ENCODE measurements around the gene BTBD9. TPM values are rescaled to one million over a fixed set of nuclear protein-coding genes. Genes with fewer than 3 reads are reported as not detected.

The BTBD9 gene
- total and polyA plus RNA-seq, 2 of the 13 experiments (the other 11 are each of a cell fraction or from before 2014, with no cell fraction given) = 1.2 to 3.0 TPM

- ATAC-seq = peak; percentile 55; the same call in 2 of the 3 replicates
- intact Hi-C loops (cut with micrococcal nuclease; ENCODE audit: unreplicated experiment) = no loop called here
- BruUV-seq (replicated peaks) = no TSS peak
- FAIRE-seq = no peak
- no peaks in the 10 kb centered on the region for H3K36me3 ChIP-seq (replicated peaks in 1 of 2; ENCODE audit: control insufficient read depth in 1 of 2, insufficient read depth in 2 of 2, low read length in 2 of 2)
- H3K79me2 ChIP-seq (ENCODE audit: insufficient read depth, low read length) = no peaks in the 10 kb centered on the region
- H3K4me3 ChIP-seq (replicated peaks in 1 of 3; ENCODE audit: insufficient read depth in 1 of 3, low read depth in 2 of 3, low read length in 3 of 3) = no peak overlapping the region
- H3K9ac ChIP-seq (ENCODE audit: insufficient read depth, low read depth, low read length) = no peak overlapping the region
- H4K20me1 ChIP-seq (ENCODE audit: insufficient read depth, low read length) = no peaks in the 10 kb centered on the region
- in situ Hi-C loops (cut with HindIII; ENCODE audit: extremely low pct_ligation_motif_present, low pct_unique_long_range_greater_than_20kb) = no loop called here
- no peak overlapping the region for H2AFZ ChIP-seq (ENCODE audit: low read length)
- TF ChIP-seq CEBPG (CRISPR knock-in tag; IDR thresholded peaks at IDR 0.05) = peak; percentile 68
- TF ChIP-seq NPAS2 (CRISPR knock-in tag; IDR thresholded peaks at IDR 0.05; ENCODE audit: borderline replicate concordance) = no peak
- no peak for TF ChIP-seq ZNF788 (CRISPR knock-in tag; IDR thresholded peaks at IDR 0.05; ENCODE audit: borderline replicate concordance)
- TF ChIP-seq ZNF660 (CRISPR knock-in tag; IDR thresholded peaks at IDR 0.05; ENCODE audit: borderline replicate concordance, low read depth) = no peak
- TF ChIP-seq PAWR (CRISPR knock-in tag; IDR thresholded peaks at IDR 0.05; ENCODE audit: borderline replicate concordance) = no peak
- no peak for TF ChIP-seq ZNF230 (CRISPR knock-in tag; IDR thresholded peaks at IDR 0.05)
- TF ChIP-seq ERF (CRISPR knock-in tag; IDR thresholded peaks at IDR 0.05) = no peak
- TF ChIP-seq CEBPB (IDR thresholded peaks at IDR 0.05; ENCODE audit: borderline replicate concordance, low read depth, low read length) = peak; percentile 68
- TF ChIP-seq TEAD3 (CRISPR knock-in tag; optimal IDR thresholded peaks at IDR 0.05; ENCODE audit: borderline replicate concordance) = peak; percentile 74
- TF ChIP-seq TBX3 (IDR thresholded peaks at IDR 0.05; ENCODE audit: borderline replicate concordance) = peak; percentile 34; the same call in 1 of the 2 replicates
- TF ChIP-seq ZNF770 (CRISPR knock-in tag; IDR thresholded peaks at IDR 0.05) = peak; percentile 77
- TF ChIP-seq ZMYM2 (CRISPR knock-in tag; IDR thresholded peaks at IDR 0.05) = peak; percentile 12; the same call in 1 of the 2 replicates
- peak; percentile 39; the same call in 1 of the 2 replicates for TF ChIP-seq SALL1 (CRISPR knock-in tag; IDR thresholded peaks at IDR 0.05)
- 0 out of 2 replicates have a peak, but pooled peaks have one; percentile 18 for TF ChIP-seq BHLHE40 (IDR thresholded peaks at IDR 0.05; ENCODE audit: low read length)
- no peak for TF ChIP-seq FOXP4 (CRISPR knock-in tag; IDR thresholded peaks at IDR 0.05)
- no peak for TF ChIP-seq SYNCRIP (IDR thresholded peaks at IDR 0.05; ENCODE audit: insufficient read depth, low read depth, low read length)
- POLR2A ChIA-PET = no interaction called here
- 24% methylated on average over 6 of the region's 6 CpGs for WGBS (ENCODE audit: low lambda C conversion rate)
- no peaks in the 10 kb centered on the region for H3K9me3 ChIP-seq (ENCODE audit: low read length)
- no peak for DNase-seq (ENCODE audit: low spot score)
- 0 out of 2 replicates have a peak, but pooled peaks cover 5% of the 10 kb centered on the region for H3K4me1 ChIP-seq (ENCODE audit: insufficient read depth, low read length)
- no peak overlapping the region for H3K4me2 ChIP-seq (ENCODE audit: low read depth, low read length)
- CTCF ChIA-PET (ENCODE audit: low intra/inter-chr PET ratio, low total read pairs) = no interaction called here
- no peaks in the 10 kb centered on the region for H3K27me3 ChIP-seq (ENCODE audit: control insufficient read depth in 1 of 2, insufficient read depth in 2 of 2, low read length in 2 of 2)
- H3K27ac ChIP-seq (ENCODE audit: extremely low read length, insufficient read depth, low read length) = no peak overlapping the region
These were observed 222.2 kb downstream of the BTBD9 start for GRCh38 chr6:38417521-38417920.
